Suprapubic skin (tissue), 3 donors: ENCODE measurements around the gene PARP15.

ENCODE experiments used
- EP300 ChIP-seq: sonication (generic); formaldehyde crosslinking; IDR thresholded peaks from one replicate; pipeline ENCODE4 v1.6.1; 2017; ENCODE audit warnings: antibody characterized with exemption
- POLR2A ChIP-seq, 2 donors: fragments of 450-650 bp; IDR thresholded peaks; one replicate each; pipeline ENCODE4 v1.6.1; 2017; ENCODE audit warnings: antibody characterized with exemption in 2 of 2, mild to moderate bottlenecking in 2 of 2, moderate library complexity in 2 of 2
- TF ChIP-seq, protein P1 (sequence below), 2 donors: fragments of 200-600 bp in 1 of 2; fragments of 450-650 bp in 1 of 2; sonication (generic) in 1 of 2; IDR thresholded peaks; one replicate each; pipeline ENCODE4 v1.5.1; 2016 to 2019; ENCODE audit warnings: antibody characterized with exemption in 2 of 2, mild to moderate bottlenecking in 1 of 2, moderate library complexity in 1 of 2

DNA sequence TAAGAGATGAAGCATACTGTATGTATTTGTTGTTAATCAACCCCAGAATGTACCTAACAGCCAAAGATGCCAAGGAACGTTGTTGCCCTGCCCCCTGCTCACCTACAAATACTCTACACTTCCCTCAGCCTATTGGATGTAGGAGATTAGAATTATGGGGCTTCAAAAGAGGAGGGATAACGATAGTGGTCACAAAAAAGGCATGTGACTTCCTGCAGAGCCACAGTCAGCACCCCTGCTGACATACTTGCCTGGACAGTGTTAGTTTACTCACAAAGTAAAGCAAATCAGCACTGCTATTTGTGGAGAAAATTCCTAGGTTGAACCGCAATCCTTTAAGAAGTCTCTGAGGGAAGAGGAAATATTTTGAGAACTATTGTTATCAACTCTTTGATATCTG lies 37.9 kb downstream of the PARP15 start:
- no peak for TF ChIP-seq POLR2A (IDR thresholded peaks at IDR 0.05)
- TF ChIP-seq, protein P1, sequence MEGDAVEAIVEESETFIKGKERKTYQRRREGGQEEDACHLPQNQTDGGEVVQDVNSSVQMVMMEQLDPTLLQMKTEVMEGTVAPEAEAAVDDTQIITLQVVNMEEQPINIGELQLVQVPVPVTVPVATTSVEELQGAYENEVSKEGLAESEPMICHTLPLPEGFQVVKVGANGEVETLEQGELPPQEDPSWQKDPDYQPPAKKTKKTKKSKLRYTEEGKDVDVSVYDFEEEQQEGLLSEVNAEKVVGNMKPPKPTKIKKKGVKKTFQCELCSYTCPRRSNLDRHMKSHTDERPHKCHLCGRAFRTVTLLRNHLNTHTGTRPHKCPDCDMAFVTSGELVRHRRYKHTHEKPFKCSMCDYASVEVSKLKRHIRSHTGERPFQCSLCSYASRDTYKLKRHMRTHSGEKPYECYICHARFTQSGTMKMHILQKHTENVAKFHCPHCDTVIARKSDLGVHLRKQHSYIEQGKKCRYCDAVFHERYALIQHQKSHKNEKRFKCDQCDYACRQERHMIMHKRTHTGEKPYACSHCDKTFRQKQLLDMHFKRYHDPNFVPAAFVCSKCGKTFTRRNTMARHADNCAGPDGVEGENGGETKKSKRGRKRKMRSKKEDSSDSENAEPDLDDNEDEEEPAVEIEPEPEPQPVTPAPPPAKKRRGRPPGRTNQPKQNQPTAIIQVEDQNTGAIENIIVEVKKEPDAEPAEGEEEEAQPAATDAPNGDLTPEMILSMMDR (IDR thresholded peaks at IDR 0.05), result no peak
- TF ChIP-seq EP300, result no peak
